Measurements from ENCODE around the gene COQ10B. TPM values are rescaled to one million over a fixed set of nuclear protein-coding genes. Genes with fewer than 3 reads are reported as not detected.
A peak's percentile ranks its signal among the peaks of the same experiment; 100 is the strongest.
"Not testable (repeated sequence)": the region's sequence is repeated elsewhere in the genome, so short reads cannot be mapped to it uniquely, and the experiment has no call there.

Gene COQ10B
- polyA plus RNA-seq, 4 donors: 15.2 to 20.8 (median 19.6) TPM

- DNase-seq (ENCODE audit: low read depth in 4 of 4, low spot score in 3 of 4): no peak
Measured at GRCh38 chr2:197450465-197450864, 2.9 kb upstream of the COQ10B start.

- not testable (repeated sequence) for DNase-seq (ENCODE audit: low read depth in 4 of 4, low spot score in 3 of 4)
Measured at GRCh38 chr2:197450935-197451358, 2.4 kb upstream of the COQ10B start.

GRCh38 chr2:197452754-197453122 is 614 bp upstream of the COQ10B start:
- no peak for DNase-seq (ENCODE audit: low read depth in 4 of 4, low spot score in 3 of 4)

GRCh38 chr2:197453914-197454398 is 604 bp downstream of the COQ10B start:
- DNase-seq (ENCODE audit: low read depth in 4 of 4, low spot score in 3 of 4): peak in 3 of 4 donors; percentile 65 to 69 (median 67)

GRCh38 chr2:197454923-197455322 is 1.6 kb downstream of the COQ10B start:
- DNase-seq (ENCODE audit: low read depth in 4 of 4, low spot score in 3 of 4): no peak

- DNase-seq (ENCODE audit: low read depth in 4 of 4, low spot score in 3 of 4): no peak
Measured at GRCh38 chr2:197455428-197455827, 2.1 kb downstream of the COQ10B start.

GRCh38 chr2:197460649-197461048 is 7.3 kb downstream of the COQ10B start:
- no peak for DNase-seq (ENCODE audit: low read depth in 4 of 4, low spot score in 3 of 4)

- no peak for DNase-seq (ENCODE audit: low read depth in 4 of 4, low spot score in 3 of 4)
Measured at GRCh38 chr2:197461057-197461456, 7.7 kb downstream of the COQ10B start.

- no peak for DNase-seq (ENCODE audit: low read depth in 4 of 4, low spot score in 3 of 4)
Measured at GRCh38 chr2:197464175-197464574, 10.8 kb downstream of the COQ10B start.

GRCh38 chr2:197472166-197472565 is 18.8 kb downstream of the COQ10B start:
- DNase-seq (ENCODE audit: low read depth in 4 of 4, low spot score in 3 of 4): no peak

- DNase-seq (ENCODE audit: low read depth in 4 of 4, low spot score in 3 of 4): no peak
Measured at GRCh38 chr2:197477797-197478196, 24.4 kb downstream of the COQ10B start.

GRCh38 chr2:197480165-197481036 is 27.0 kb downstream of the COQ10B start:
- DNase-seq (ENCODE audit: low read depth in 4 of 4, low spot score in 3 of 4): no peak

- DNase-seq (ENCODE audit: low read depth in 4 of 4, low spot score in 3 of 4): not testable (repeated sequence)
Measured at GRCh38 chr2:197484248-197484647, 30.9 kb downstream of the COQ10B start.

- DNase-seq (ENCODE audit: low read depth in 4 of 4, low spot score in 3 of 4): no peak
Measured at GRCh38 chr2:197486175-197486574, 32.8 kb downstream of the COQ10B start.

GRCh38 chr2:197487385-197487784 is 34.0 kb downstream of the COQ10B start:
- no peak for DNase-seq (ENCODE audit: low read depth in 4 of 4, low spot score in 3 of 4)

- no peak for DNase-seq (ENCODE audit: low read depth in 4 of 4, low spot score in 3 of 4)
Measured at GRCh38 chr2:197495433-197496134, 42.2 kb downstream of the COQ10B start.

- DNase-seq (ENCODE audit: low read depth in 4 of 4, low spot score in 3 of 4): no peak
Measured at GRCh38 chr2:197496695-197497094, 43.3 kb downstream of the COQ10B start.

GRCh38 chr2:197497326-197497725 is 44.0 kb downstream of the COQ10B start:
- DNase-seq (ENCODE audit: low read depth in 4 of 4, low spot score in 3 of 4): no peak

GRCh38 chr2:197498235-197498936 is 45.0 kb downstream of the COQ10B start:
- DNase-seq (ENCODE audit: low read depth in 4 of 4, low spot score in 3 of 4): no peak

GRCh38 chr2:197498937-197499593 is 45.7 kb downstream of the COQ10B start:
- peak; percentile 53 to 58 (median 56) for DNase-seq (ENCODE audit: low read depth in 4 of 4, low spot score in 3 of 4)

Measured in right renal pelvis (tissue), 4 donors.